Upper lobe of right lung (tissue), 1 donor: ENCODE data around the gene CEP120. TPM values are rescaled to one million over a fixed set of nuclear protein-coding genes. Genes with fewer than 3 reads are reported as not detected.
"Not testable (repeated sequence)": the region's sequence is repeated elsewhere in the genome, so short reads cannot be mapped to it uniquely, and the experiment has no call there.

ENCODE experiments used
- ATAC-seq: fragments of 200-7000 bp; cut with Tn5 transposase; one replicate; pipeline ENCODE4 v1.9.1; 2020; ENCODE audit warnings: mild to moderate bottlenecking, moderate library complexity
- DNase-seq: peaks from one replicate; pipeline ENCODE4 v3.0.0-alpha.2; 2020
- H3K27ac ChIP-seq: fragments of 200-600 bp; one replicate; pipeline ENCODE4 v1.8.0; 2022
- H3K27me3 ChIP-seq: fragments of 200-600 bp; one replicate; pipeline ENCODE4 v1.8.0; 2022; ENCODE audit warnings: mild to moderate bottlenecking
- H3K36me3 ChIP-seq: fragments of 200-600 bp; one replicate; pipeline ENCODE4 v1.8.0; 2022
- H3K4me1 ChIP-seq: fragments of 200-600 bp; one replicate; pipeline ENCODE4 v1.8.0; 2022
- H3K4me3 ChIP-seq: fragments of 200-600 bp; one replicate; pipeline ENCODE4 v1.8.0; 2022; ENCODE audit warnings: mild to moderate bottlenecking
- H3K9me3 ChIP-seq: fragments of 200-600 bp; one replicate; pipeline ENCODE4 v1.8.0; 2022
- intact Hi-C: fragments of 100-400 bp; cut with DNase I; formaldehyde crosslinking; loops from one replicate; pipeline ENCODE4 v1.11.0; 2022
- total RNA-seq: library from RNA; stranded (reverse); fragmentation: NEBNext Ultra II Directional; extraction: Animal tissue kit (Norgen Biotek cat#: 25700); gene quantifications from one replicate; pipeline ENCODE4 v1.2.1, GENCODE V29; 2021
- TF ChIP-seq, protein P1 (sequence below): fragments of 200-600 bp; IDR thresholded peaks from one replicate; pipeline ENCODE4 v1.8.0; 2022; ENCODE audit warnings: antibody characterized with exemption
- donor health status: DM: no; HTN: yes; CAD: no; lungs with severe emphysema.

The CEP120 gene
- total RNA-seq, 1 donor from 2014 or later, result 19.5 TPM

- H3K9me3 ChIP-seq, result no peaks in the 10 kb centered on the region
- no peaks in the 10 kb centered on the region for H3K36me3 ChIP-seq
- H3K4me1 ChIP-seq, result no peaks in the 10 kb centered on the region
- TF ChIP-seq, protein P1, sequence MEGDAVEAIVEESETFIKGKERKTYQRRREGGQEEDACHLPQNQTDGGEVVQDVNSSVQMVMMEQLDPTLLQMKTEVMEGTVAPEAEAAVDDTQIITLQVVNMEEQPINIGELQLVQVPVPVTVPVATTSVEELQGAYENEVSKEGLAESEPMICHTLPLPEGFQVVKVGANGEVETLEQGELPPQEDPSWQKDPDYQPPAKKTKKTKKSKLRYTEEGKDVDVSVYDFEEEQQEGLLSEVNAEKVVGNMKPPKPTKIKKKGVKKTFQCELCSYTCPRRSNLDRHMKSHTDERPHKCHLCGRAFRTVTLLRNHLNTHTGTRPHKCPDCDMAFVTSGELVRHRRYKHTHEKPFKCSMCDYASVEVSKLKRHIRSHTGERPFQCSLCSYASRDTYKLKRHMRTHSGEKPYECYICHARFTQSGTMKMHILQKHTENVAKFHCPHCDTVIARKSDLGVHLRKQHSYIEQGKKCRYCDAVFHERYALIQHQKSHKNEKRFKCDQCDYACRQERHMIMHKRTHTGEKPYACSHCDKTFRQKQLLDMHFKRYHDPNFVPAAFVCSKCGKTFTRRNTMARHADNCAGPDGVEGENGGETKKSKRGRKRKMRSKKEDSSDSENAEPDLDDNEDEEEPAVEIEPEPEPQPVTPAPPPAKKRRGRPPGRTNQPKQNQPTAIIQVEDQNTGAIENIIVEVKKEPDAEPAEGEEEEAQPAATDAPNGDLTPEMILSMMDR, result no peak
- ATAC-seq (no peak), DNase-seq (no peak)
- H3K27me3 ChIP-seq, result no peaks in the 10 kb centered on the region
- intact Hi-C loops, result no loop called here
- no peak overlapping the region for H3K4me3 ChIP-seq
- no peak overlapping the region for H3K27ac ChIP-seq
Observed at GRCh38 chr5:123434796-123435195, 11.6 kb upstream of the CEP120 start.

DNA sequence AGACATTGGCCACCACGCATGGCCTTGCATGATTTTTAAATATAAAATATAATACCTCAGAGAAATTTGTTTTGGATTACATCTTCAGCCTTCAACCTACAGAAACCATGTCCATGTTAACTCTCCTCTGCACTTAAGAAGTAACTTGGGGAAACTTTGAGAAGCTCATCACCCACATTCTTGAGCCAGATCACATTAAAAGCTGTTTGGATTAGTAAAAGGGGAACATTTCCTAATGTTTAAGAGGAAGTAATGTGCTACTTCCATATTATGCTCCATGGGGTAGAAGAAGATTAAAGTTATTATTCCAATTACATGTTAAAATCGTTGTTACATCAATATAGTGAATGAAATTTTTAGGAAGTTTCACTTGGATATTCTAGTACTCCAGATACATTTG is 10.4 kb upstream of the CEP120 start:
- DNase-seq, result no peak
- TF ChIP-seq, protein P1, result no peak
- peak; percentile 43 for ATAC-seq
- intact Hi-C loops, result no loop called here
- Histone ChIP-seq H3K36me3 (no peaks in the 10 kb centered on the region), H3K4me3 (no peak overlapping the region), H3K9me3 (no peaks in the 10 kb centered on the region), H3K4me1 (no peaks in the 10 kb centered on the region), H3K27ac (no peak overlapping the region), H3K27me3 (no peaks in the 10 kb centered on the region)

DNA sequence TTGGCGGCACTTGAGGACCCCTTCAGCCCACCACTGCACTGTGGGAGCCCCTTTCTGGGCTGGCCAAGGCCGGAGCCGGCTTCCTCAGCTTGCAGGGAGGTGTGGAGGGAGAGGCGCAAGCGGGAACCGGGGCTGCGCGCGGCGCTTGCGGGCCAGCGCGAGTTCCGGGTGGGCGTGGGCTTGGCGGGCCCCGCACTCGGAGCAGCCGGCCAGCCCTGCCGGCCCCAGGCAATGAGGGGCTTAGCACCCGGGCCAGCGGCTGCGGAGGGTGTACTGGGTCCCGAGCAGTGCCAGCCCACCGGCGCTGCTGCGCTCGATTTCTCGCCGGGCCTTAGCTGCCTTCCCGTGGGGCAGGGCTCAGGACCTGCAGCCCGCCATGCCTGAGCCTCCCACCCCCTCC is 7.2 kb upstream of the CEP120 start:
- H3K4me3 ChIP-seq, H3K4me1 ChIP-seq, H3K9me3 ChIP-seq, ATAC-seq, H3K36me3 ChIP-seq, intact Hi-C loops, H3K27ac ChIP-seq, H3K27me3 ChIP-seq, DNase-seq: not testable (repeated sequence)

- no peak overlapping the region for H3K27ac ChIP-seq
- intact Hi-C loops, result no loop called here
- DNase-seq (no peak), ATAC-seq (peak; percentile 83)
- H3K9me3 ChIP-seq, result no peaks in the 10 kb centered on the region
- TF ChIP-seq, protein P1, result no peak
- H3K27me3 ChIP-seq, result no peaks in the 10 kb centered on the region
- no peaks in the 10 kb centered on the region for H3K4me1 ChIP-seq
- H3K4me3 ChIP-seq, result no peak overlapping the region
- H3K36me3 ChIP-seq, result no peaks in the 10 kb centered on the region
Observed at GRCh38 chr5:123429993-123430392, 6.8 kb upstream of the CEP120 start.

DNA sequence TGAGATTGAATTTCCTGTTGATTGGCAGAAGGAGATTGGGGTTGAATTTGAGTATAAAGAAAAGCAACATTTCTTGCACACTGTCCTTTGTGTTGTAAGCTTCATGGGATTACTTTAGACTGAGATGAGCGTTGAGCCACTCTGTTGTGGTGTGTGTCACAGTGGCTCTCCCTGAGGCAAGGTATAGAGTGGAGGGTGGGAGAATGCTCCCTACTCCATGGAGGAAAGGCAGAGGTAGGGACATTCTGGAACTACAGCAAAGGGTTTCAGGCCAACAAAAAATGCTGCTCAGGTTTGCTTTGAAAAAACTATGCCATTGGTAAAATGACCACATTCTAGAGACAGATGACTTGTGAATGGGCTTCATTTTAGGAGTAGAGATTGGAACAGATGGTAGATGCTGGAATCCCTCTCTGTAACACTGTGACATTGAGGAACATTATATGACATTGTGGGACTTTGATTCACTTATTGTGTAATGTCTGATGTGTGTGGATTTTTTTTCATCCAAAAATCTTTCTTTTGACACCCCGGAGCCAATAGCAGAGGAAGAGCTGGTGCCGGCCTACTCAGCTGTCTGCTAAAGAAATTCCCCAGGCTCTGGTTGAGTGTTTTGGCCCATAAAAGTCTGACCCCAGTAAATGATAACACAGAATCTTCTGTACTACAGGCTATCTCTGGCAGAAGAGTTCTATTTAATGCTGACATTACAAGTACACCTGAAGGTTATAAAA is 6.2 kb upstream of the CEP120 start:
- intact Hi-C loops, result no loop called here
- H3K4me1 ChIP-seq, result no peaks in the 10 kb centered on the region
- H3K9me3 ChIP-seq, result no peaks in the 10 kb centered on the region
- ATAC-seq (no peak), DNase-seq (no peak)
- TF ChIP-seq, protein P1, result no peak
- H3K27me3 ChIP-seq, result no peaks in the 10 kb centered on the region
- no peaks in the 10 kb centered on the region for H3K36me3 ChIP-seq
- no peak overlapping the region for H3K27ac ChIP-seq
- no peak overlapping the region for H3K4me3 ChIP-seq

- intact Hi-C loops, result no loop called here
- H3K27ac ChIP-seq, result no peak overlapping the region
- no peak for DNase-seq
- no peaks in the 10 kb centered on the region for H3K36me3 ChIP-seq
- TF ChIP-seq, protein P1, result no peak
- H3K4me1 ChIP-seq, result no peaks in the 10 kb centered on the region
- ATAC-seq, result no peak
- no peaks in the 10 kb centered on the region for H3K27me3 ChIP-seq
- no peak overlapping the region for H3K4me3 ChIP-seq
- H3K9me3 ChIP-seq, result no peaks in the 10 kb centered on the region
Observed at GRCh38 chr5:123428521-123429220, 5.5 kb upstream of the CEP120 start.
